IgD-negative memory B cell (primary cell): ENCODE data around the gene CPEB2. TPM values are rescaled to one million over a fixed set of nuclear protein-coding genes. Genes with fewer than 3 reads are reported as not detected.
"Not testable (repeated sequence)": the region's sequence is repeated elsewhere in the genome, so short reads cannot be mapped to it uniquely, and the experiment has no call there.

Experiments
- H3K27ac Mint-ChIP-seq, 3 donors: one replicate each; pipeline ENCODE4 v1.8.0; 2020 to 2022; ENCODE audit warnings: mild to moderate bottlenecking in 3 of 3, mixed read lengths in 3 of 3, moderate library complexity in 1 of 3
- H3K27me3 Mint-ChIP-seq: one replicate; pipeline ENCODE4 v1.8.0; 2021; ENCODE audit warnings: mixed read lengths
- H3K36me3 Mint-ChIP-seq: one replicate; pipeline ENCODE4 v1.8.0; 2020; ENCODE audit warnings: mild to moderate bottlenecking, mixed read lengths
- H3K4me1 Mint-ChIP-seq, 3 donors: one replicate each; pipeline ENCODE4 v1.8.0; 2020 to 2022; ENCODE audit warnings: mixed read lengths in 3 of 3, mild to moderate bottlenecking in 1 of 3
- H3K4me3 Mint-ChIP-seq, 4 donors: one replicate each; pipeline ENCODE4 v1.8.0; 2020 to 2022; ENCODE audit warnings: mild to moderate bottlenecking in 4 of 4, mixed read lengths in 4 of 4, moderate library complexity in 3 of 4
- H3K9me3 Mint-ChIP-seq, 3 donors: one replicate each; pipeline ENCODE4 v1.8.0; 2020 to 2021; ENCODE audit warnings: mixed read lengths in 3 of 3, mild to moderate bottlenecking in 1 of 3
- polyA plus RNA-seq: library from polyadenylated mRNA; unstranded; fragments of 300-500 nt; fragmentation: Illumina TruSeq; gene quantifications from one replicate; pipeline ENCODE4 v1.2.3, GENCODE V29; 2021

The CPEB2 gene
- polyA plus RNA-seq, 1 donor from 2014 or later = 1.5 TPM

- Mint-ChIP-seq H3K27me3 (no peaks in the 10 kb centered on the region), H3K4me1 (no peaks in the 10 kb centered on the region), H3K4me3 (no peak overlapping the region), H3K9me3 (no peaks in the 10 kb centered on the region), H3K27ac (no peak overlapping the region), H3K36me3 (peaks cover 4% of the 10 kb centered on the region)
These were observed 57.9 kb downstream of the CPEB2 start for GRCh38 chr4:15060213-15060612.

- H3K27ac Mint-ChIP-seq = no peak overlapping the region
- peaks cover 7% of the 10 kb centered on the region for H3K36me3 Mint-ChIP-seq
- no peaks in the 10 kb centered on the region for H3K9me3 Mint-ChIP-seq
- H3K4me1 Mint-ChIP-seq = no peaks in the 10 kb centered on the region
- no peak overlapping the region for H3K4me3 Mint-ChIP-seq
- no peaks in the 10 kb centered on the region for H3K27me3 Mint-ChIP-seq
These were observed 61.1 kb downstream of the CPEB2 start for GRCh38 chr4:15063341-15063740.

GRCh38 chr4:15065516-15065915 lies 63.2 kb downstream of the CPEB2 start:
- peaks cover 11% of the 10 kb centered on the region for H3K36me3 Mint-ChIP-seq
- peak overlapping the region in 1 of 3 donors; percentile 39 for H3K27ac Mint-ChIP-seq
- H3K27me3 Mint-ChIP-seq = no peaks in the 10 kb centered on the region
- H3K4me1 Mint-ChIP-seq = no peaks in the 10 kb centered on the region
- H3K9me3 Mint-ChIP-seq = no peaks in the 10 kb centered on the region
- H3K4me3 Mint-ChIP-seq = no peak overlapping the region

- H3K27me3 Mint-ChIP-seq = no peaks in the 10 kb centered on the region
- peaks cover 11% of the 10 kb centered on the region for H3K36me3 Mint-ChIP-seq
- H3K4me3 Mint-ChIP-seq = no peak overlapping the region
- no peaks in the 10 kb centered on the region for H3K4me1 Mint-ChIP-seq
- no peaks in the 10 kb centered on the region for H3K9me3 Mint-ChIP-seq
- no peak overlapping the region for H3K27ac Mint-ChIP-seq
These were observed 63.9 kb downstream of the CPEB2 start for GRCh38 chr4:15066140-15066539.

GRCh38 chr4:15068298-15068697 lies 66.0 kb downstream of the CPEB2 start:
- H3K4me1 Mint-ChIP-seq = no peaks in the 10 kb centered on the region
- no peaks in the 10 kb centered on the region for H3K27me3 Mint-ChIP-seq
- H3K4me3 Mint-ChIP-seq = no peak overlapping the region
- peaks cover 0 to 4% (median 0%) of the 10 kb centered on the region in 3 donors for H3K9me3 Mint-ChIP-seq
- H3K27ac Mint-ChIP-seq = no peak overlapping the region
- H3K36me3 Mint-ChIP-seq = peaks cover 13% of the 10 kb centered on the region

GRCh38 chr4:15075875-15076274 lies 73.6 kb downstream of the CPEB2 start:
- H3K27me3 Mint-ChIP-seq = peaks cover 1% of the 10 kb centered on the region
- H3K4me1 Mint-ChIP-seq = no peaks in the 10 kb centered on the region
- no peak overlapping the region for H3K27ac Mint-ChIP-seq
- H3K4me3 Mint-ChIP-seq = no peak overlapping the region
- H3K9me3 Mint-ChIP-seq = peaks cover 0 to 23% (median 5%) of the 10 kb centered on the region in 3 donors
- H3K36me3 Mint-ChIP-seq = peaks cover 6% of the 10 kb centered on the region

GRCh38 chr4:15077969-15078368 lies 75.7 kb downstream of the CPEB2 start:
- H3K4me1 Mint-ChIP-seq = no peaks in the 10 kb centered on the region
- no peak overlapping the region for H3K27ac Mint-ChIP-seq
- H3K27me3 Mint-ChIP-seq = peaks cover 1% of the 10 kb centered on the region
- H3K9me3 Mint-ChIP-seq = peaks cover 0 to 19% (median 5%) of the 10 kb centered on the region in 3 donors
- H3K4me3 Mint-ChIP-seq = no peak overlapping the region
- peaks cover 3% of the 10 kb centered on the region for H3K36me3 Mint-ChIP-seq

- Mint-ChIP-seq H3K9me3 (peaks cover 0 to 15% (median 5%) of the 10 kb centered on the region in 3 donors), H3K27ac (no peak overlapping the region), H3K27me3 (peaks cover 1% of the 10 kb centered on the region), H3K36me3 (peaks cover 3% of the 10 kb centered on the region), H3K4me3 (no peak overlapping the region), H3K4me1 (no peaks in the 10 kb centered on the region)
These were observed 76.7 kb downstream of the CPEB2 start for GRCh38 chr4:15078682-15079642.

- Mint-ChIP-seq H3K4me3 (no peak overlapping the region), H3K27ac (no peak overlapping the region), H3K4me1 (no peaks in the 10 kb centered on the region), H3K9me3 (peaks cover 0 to 3% (median 2%) of the 10 kb centered on the region in 3 donors), H3K36me3 (no peaks in the 10 kb centered on the region), H3K27me3 (peaks cover 3% of the 10 kb centered on the region)
These were observed 82.5 kb downstream of the CPEB2 start for GRCh38 chr4:15084780-15085179.

- H3K36me3 Mint-ChIP-seq, H3K9me3 Mint-ChIP-seq, H3K27me3 Mint-ChIP-seq, H3K27ac Mint-ChIP-seq, H3K4me1 Mint-ChIP-seq, H3K4me3 Mint-ChIP-seq: not testable (repeated sequence)
These were observed 83.5 kb downstream of the CPEB2 start for GRCh38 chr4:15085762-15086161.

- not testable (repeated sequence) for H3K27ac Mint-ChIP-seq, H3K4me3 Mint-ChIP-seq, H3K4me1 Mint-ChIP-seq, H3K36me3 Mint-ChIP-seq, H3K9me3 Mint-ChIP-seq, H3K27me3 Mint-ChIP-seq
These were observed 84.0 kb downstream of the CPEB2 start for GRCh38 chr4:15086259-15086658.

- no peaks in the 10 kb centered on the region for H3K4me1 Mint-ChIP-seq
- H3K36me3 Mint-ChIP-seq = no peaks in the 10 kb centered on the region
- peaks cover 0 to 3% (median 2%) of the 10 kb centered on the region in 3 donors for H3K9me3 Mint-ChIP-seq
- no peak overlapping the region for H3K27ac Mint-ChIP-seq
- H3K27me3 Mint-ChIP-seq = peaks cover 3% of the 10 kb centered on the region
- no peak overlapping the region for H3K4me3 Mint-ChIP-seq
These were observed 86.2 kb downstream of the CPEB2 start for GRCh38 chr4:15088394-15089035.

- Mint-ChIP-seq H3K27me3 (peaks cover 3% of the 10 kb centered on the region), H3K4me3 (no peak overlapping the region), H3K9me3 (peaks cover 0 to 3% (median 2%) of the 10 kb centered on the region in 3 donors)
These were observed 87.7 kb downstream of the CPEB2 start for GRCh38 chr4:15089979-15090378.

GRCh38 chr4:15100380-15100779 lies 98.1 kb downstream of the CPEB2 start:
- Mint-ChIP-seq H3K27me3 (peaks cover 1% of the 10 kb centered on the region), H3K9me3 (peaks cover 4 to 12% (median 8%) of the 10 kb centered on the region in 3 donors), H3K27ac (no peak overlapping the region), H3K36me3 (peaks cover 2% of the 10 kb centered on the region), H3K4me1 (peaks cover 0 to 4% (median 0%) of the 10 kb centered on the region in 3 donors), H3K4me3 (no peak overlapping the region)

More at GRCh38 chr4:15089979-15090378, 87.7 kb downstream of the CPEB2 start:
- no peaks in the 10 kb centered on the region for H3K36me3 Mint-ChIP-seq
- no peaks in the 10 kb centered on the region for H3K4me1 Mint-ChIP-seq
- no peak overlapping the region for H3K27ac Mint-ChIP-seq

GRCh38 chr4:15100994-15101695 lies 98.9 kb downstream of the CPEB2 start:
- Mint-ChIP-seq H3K9me3 (peaks cover 4 to 12% (median 8%) of the 10 kb centered on the region in 3 donors), H3K27ac (no peak overlapping the region), H3K4me3 (no peak overlapping the region), H3K27me3 (no peaks in the 10 kb centered on the region), H3K36me3 (peaks cover 2% of the 10 kb centered on the region), H3K4me1 (peaks cover 0 to 4% (median 0%) of the 10 kb centered on the region in 3 donors)
